HepG2 (cell line): ENCODE measurements around the gene FGF21. TPM values are rescaled to one million over a fixed set of nuclear protein-coding genes. Genes with fewer than 3 reads are reported as not detected.
A peak's percentile ranks its signal among the peaks of the same experiment; 100 is the strongest.

ENCODE experiments used
- AFF4 ChIP-seq: sonication (generic); formaldehyde crosslinking; IDR thresholded peaks from 2 replicates; pipeline ENCODE4 v1.4.0; 2020; ENCODE audit warnings: missing genetic modification reagents
- CHD4 ChIP-seq: fragments of 200-600 bp; sonication (generic); IDR thresholded peaks from 2 replicates; pipeline ENCODE4 v1.7.0; 2017; ENCODE audit warnings: mild to moderate bottlenecking, low read length, borderline replicate concordance
- CSRNP2 ChIP-seq: sonication (generic); formaldehyde crosslinking; conservative IDR thresholded peaks from 2 replicates; pipeline ENCODE4 v1.8.0; 2022; ENCODE audit warnings: low read depth, missing genetic modification reagents
- ELF4 ChIP-seq: sonication (generic); formaldehyde crosslinking; IDR thresholded peaks from 2 replicates; pipeline ENCODE4 v1.5.0; 2020; ENCODE audit warnings: missing genetic modification reagents, mild to moderate bottlenecking, moderate library complexity, borderline replicate concordance
- FOXO1 ChIP-seq: sonication (generic); formaldehyde crosslinking; IDR thresholded peaks from 2 replicates; pipeline ENCODE4 v1.4.0; 2020; ENCODE audit warnings: missing genetic modification reagents
- GFI1 ChIP-seq: sonication (generic); formaldehyde crosslinking; IDR thresholded peaks from 2 replicates; pipeline ENCODE4 v1.5.0; 2020; ENCODE audit warnings: missing genetic modification reagents, mild to moderate bottlenecking, borderline replicate concordance
- HDAC2 ChIP-seq: sonication (generic); formaldehyde crosslinking; IDR thresholded peaks from 2 replicates; pipeline ENCODE4 v1.4.0; 2020; ENCODE audit warnings: missing genetic modification reagents
- KAT7 ChIP-seq: IDR thresholded peaks from 2 replicates; pipeline ENCODE4 v1.6.1; 2018; ENCODE audit warnings: borderline replicate concordance, missing compliant biosample characterization
- MED13 ChIP-seq: sonication (generic); formaldehyde crosslinking; IDR thresholded peaks from 2 replicates; pipeline ENCODE4 v1.5.0; 2020; ENCODE audit warnings: missing genetic modification reagents
- MTA3 ChIP-seq: sonication (generic); formaldehyde crosslinking; IDR thresholded peaks from 2 replicates; pipeline ENCODE4 v1.4.0; 2020; ENCODE audit warnings: missing genetic modification reagents
- NFIB ChIP-seq: sonication (generic); formaldehyde crosslinking; IDR thresholded peaks from 2 replicates; pipeline ENCODE4 v1.9.0; 2021; ENCODE audit warnings: missing genetic modification reagents, mild to moderate bottlenecking, borderline replicate concordance
- RBM39 ChIP-seq: fragments of 200-400 bp; formaldehyde crosslinking; IDR thresholded peaks from one replicate; pipeline ENCODE4 v1.6.1; 2018; ENCODE audit warnings: antibody characterized with exemption, mild to moderate bottlenecking, low read depth, low read length; ENCODE audit not compliant: poor library complexity, severe bottlenecking
- RFX1 ChIP-seq: fragments of 450-650 bp; IDR thresholded peaks from 2 replicates; pipeline ENCODE4 v1.6.1; 2017
- SRY ChIP-seq: sonication (generic); formaldehyde crosslinking; IDR thresholded peaks from 2 replicates; pipeline ENCODE4 v1.8.0; 2022; ENCODE audit warnings: mild to moderate bottlenecking, missing genetic modification reagents
- TEAD2 ChIP-seq: sonication (generic); formaldehyde crosslinking; IDR thresholded peaks from 2 replicates; pipeline ENCODE4 v1.9.0; 2021; ENCODE audit warnings: missing genetic modification reagents
- TFDP1 ChIP-seq: IDR thresholded peaks from 2 replicates; pipeline ENCODE4 v1.6.1; 2016; ENCODE audit warnings: missing compliant biosample characterization, missing genetic modification reagents, borderline replicate concordance
- UBTF ChIP-seq: sonication (generic); formaldehyde crosslinking; IDR thresholded peaks from 2 replicates; pipeline ENCODE4 v1.4.0; 2020; ENCODE audit warnings: mild to moderate bottlenecking, missing genetic modification reagents
- ZBTB1 ChIP-seq: sonication (generic); formaldehyde crosslinking; IDR thresholded peaks from 2 replicates; pipeline ENCODE4 v1.4.0; 2020; ENCODE audit warnings: missing genetic modification reagents, borderline replicate concordance
- ZFP1 ChIP-seq: IDR thresholded peaks from 2 replicates; pipeline ENCODE4 v1.6.1; 2016
- ZFX ChIP-seq: sonication (generic); formaldehyde crosslinking; IDR thresholded peaks from 2 replicates; pipeline ENCODE4 v1.4.0; 2020; ENCODE audit warnings: mild to moderate bottlenecking, low read depth, missing genetic modification reagents, moderate library complexity
- ZNF20 ChIP-seq: sonication (generic); formaldehyde crosslinking; IDR thresholded peaks from 2 replicates; pipeline ENCODE4 v1.4.0; 2020; ENCODE audit warnings: mild to moderate bottlenecking, moderate library complexity, missing genetic modification reagents
- ZNF264 ChIP-seq: sonication (generic); formaldehyde crosslinking; IDR thresholded peaks from 2 replicates; pipeline ENCODE4 v1.4.0; 2020; ENCODE audit warnings: missing genetic modification reagents
- ZNF781 ChIP-seq: sonication (generic); formaldehyde crosslinking; IDR thresholded peaks from 2 replicates; pipeline ENCODE4 v1.5.1; 2020; ENCODE audit warnings: borderline replicate concordance, mild to moderate bottlenecking, missing genetic modification reagents; ENCODE audit errors: not compliant biosample characterization
- ZNF816 ChIP-seq: sonication (generic); formaldehyde crosslinking; IDR thresholded peaks from 2 replicates; pipeline ENCODE4 v1.8.0; 2022; ENCODE audit warnings: missing genetic modification reagents, mild to moderate bottlenecking, borderline replicate concordance
- polyA plus RNA-seq, 8 experiments: library from polyadenylated mRNA; depleted of rRNA in 3 of 8; stranded (reverse) in 7 of 8; unstranded in 1 of 8; fragments of >200 nt; fragmentation: Illumina TruSeq in 4 of 8; extraction: Trizol in 4 of 8; gene quantifications; 2 replicates each; pipeline versions ENCODE4 v1.2.1 to v1.2.3, GENCODE V29; 2011 to 2016; ENCODE audit warnings: low read depth in 4 of 8, missing spikeins in 1 of 8, mixed read lengths in 1 of 8; ENCODE audit not compliant: insufficient read depth in 1 of 8
- total RNA-seq, 5 experiments: library from RNA; depleted of rRNA; stranded (reverse); fragments of >200 nt; fragmentation: Illumina TruSeq; extraction: Trizol; gene quantifications; 2 replicates each; pipeline ENCODE4 v1.2.3, GENCODE V29; 2016; ENCODE audit warnings: low read depth in 1 of 5

FGF21 gene
- total and polyA plus RNA-seq, 2 of the 13 experiments (the other 11 are each of a cell fraction or from before 2014, with no cell fraction given) = 0.17 TPM; not detected in 1

- TF ChIP-seq UBTF (CRISPR knock-in tag) (0 out of 2 replicates have a peak, but pooled peaks have one; percentile 3), ZNF264 (CRISPR knock-in tag) (no peak), RBM39 (no peak), ZNF816 (CRISPR knock-in tag) (no peak), ZNF20 (CRISPR knock-in tag) (no peak), TFDP1 (no peak), CHD4 (no peak), ZFP1 (CRISPR knock-in tag) (no peak), CSRNP2 (CRISPR knock-in tag) (no peak), HDAC2 (CRISPR knock-in tag) (no peak), FOXO1 (no peak), ELF4 (CRISPR knock-in tag) (no peak), RFX1 (no peak), GFI1 (CRISPR knock-in tag) (no peak), MTA3 (CRISPR knock-in tag) (no peak), AFF4 (CRISPR knock-in tag) (no peak), TEAD2 (CRISPR knock-in tag) (no peak), NFIB (CRISPR knock-in tag) (no peak), KAT7 (CRISPR knock-in tag) (0 out of 2 replicates have a peak, but pooled peaks have one; percentile 5), ZBTB1 (no peak), ZFX (CRISPR knock-in tag) (peak; percentile 62), MED13 (CRISPR knock-in tag) (no peak), ZNF781 (CRISPR knock-in tag) (no peak), SRY (CRISPR knock-in tag) (no peak)
Observed at GRCh38 chr19:48795685-48796070, 40.4 kb downstream of the FGF21 start (continued).
